Osteocyte (in vitro differentiated cells): ENCODE data around the gene MTCH2. TPM values are rescaled to one million over a fixed set of nuclear protein-coding genes. Genes with fewer than 3 reads are reported as not detected.

ENCODE experiments used
- DNase-seq: peaks from one replicate; pipeline ENCODE4 v3.0.0; 2021; ENCODE audit warnings: mixed read lengths; ENCODE audit not compliant: unreplicated experiment; ENCODE audit errors: extremely low spot score
- H3K27ac Mint-ChIP-seq: one replicate; pipeline ENCODE4 v1.8.0; 2021; ENCODE audit warnings: mild to moderate bottlenecking, mixed read lengths; ENCODE audit not compliant: unreplicated experiment
- H3K27me3 Mint-ChIP-seq: one replicate; pipeline ENCODE4 v1.8.0; 2021; ENCODE audit warnings: mixed read lengths; ENCODE audit not compliant: unreplicated experiment
- H3K36me3 Mint-ChIP-seq: one replicate; pipeline ENCODE4 v1.8.0; 2021; ENCODE audit warnings: mixed read lengths; ENCODE audit not compliant: unreplicated experiment
- H3K4me1 Mint-ChIP-seq: one replicate; pipeline ENCODE4 v1.8.0; 2021; ENCODE audit warnings: mixed read lengths; ENCODE audit not compliant: unreplicated experiment
- H3K4me3 Mint-ChIP-seq: one replicate; pipeline ENCODE4 v1.8.0; 2021; ENCODE audit warnings: mild to moderate bottlenecking, moderate library complexity, mixed read lengths; ENCODE audit not compliant: unreplicated experiment
- H3K9me3 Mint-ChIP-seq: one replicate; pipeline ENCODE4 v1.8.0; 2021; ENCODE audit warnings: mixed read lengths; ENCODE audit not compliant: unreplicated experiment
- total RNA-seq: library from RNA; stranded (reverse); gene quantifications from 2 replicates; pipeline ENCODE4 v1.2.1, GENCODE V29; 2021
- TF ChIP-seq, protein P1 (sequence below): fragments of 200-600 bp; sonication (generic); IDR thresholded peaks from 2 replicates; pipeline ENCODE4 v1.5.0; 2021; ENCODE audit warnings: antibody characterized with exemption, mild to moderate bottlenecking, moderate library complexity

MTCH2 gene
- total RNA-seq, 1 donor from 2014 or later: 84.4 TPM

DNA sequence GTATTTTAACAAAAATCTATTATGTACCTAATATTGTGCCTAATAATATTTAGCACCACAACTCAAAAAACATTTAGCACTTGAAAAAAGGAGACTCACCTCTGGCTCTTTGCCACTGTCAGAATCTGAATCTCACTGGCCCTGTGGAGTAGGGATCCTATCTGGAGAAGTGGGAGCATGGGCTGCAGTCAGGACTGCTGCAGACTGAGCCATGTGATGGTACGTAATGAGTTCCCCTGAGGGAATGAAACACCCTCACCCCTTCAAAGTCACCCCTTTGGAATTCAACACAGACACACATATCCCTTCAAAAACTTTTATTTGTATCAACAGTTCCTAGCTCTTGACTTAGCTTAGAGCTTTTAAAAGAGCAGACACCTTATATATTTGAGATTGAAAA lies 70.5 kb downstream of the MTCH2 start:
- H3K27me3 Mint-ChIP-seq: no peaks in the 10 kb centered on the region
- peaks cover 24% of the 10 kb centered on the region for H3K4me1 Mint-ChIP-seq

DNA sequence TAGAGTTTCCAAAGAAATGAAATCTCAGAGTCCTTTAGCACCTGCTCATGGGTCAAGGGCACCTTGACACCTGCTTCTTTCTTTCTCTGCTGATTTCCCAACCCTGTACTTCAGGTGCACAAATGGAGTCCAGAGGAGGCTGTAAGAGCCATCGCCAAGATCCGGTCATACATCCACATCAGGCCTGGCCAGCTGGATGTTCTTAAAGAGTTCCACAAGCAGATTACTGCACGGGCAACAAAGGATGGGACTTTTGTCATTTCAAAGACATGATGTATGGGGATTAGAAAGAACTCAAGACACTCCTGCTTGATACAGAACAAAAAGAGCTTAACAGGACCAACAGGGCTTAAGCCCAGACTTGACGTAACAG lies 71.0 kb downstream of the MTCH2 start:
- H3K27me3 Mint-ChIP-seq: no peaks in the 10 kb centered on the region
- TF ChIP-seq, protein P1, sequence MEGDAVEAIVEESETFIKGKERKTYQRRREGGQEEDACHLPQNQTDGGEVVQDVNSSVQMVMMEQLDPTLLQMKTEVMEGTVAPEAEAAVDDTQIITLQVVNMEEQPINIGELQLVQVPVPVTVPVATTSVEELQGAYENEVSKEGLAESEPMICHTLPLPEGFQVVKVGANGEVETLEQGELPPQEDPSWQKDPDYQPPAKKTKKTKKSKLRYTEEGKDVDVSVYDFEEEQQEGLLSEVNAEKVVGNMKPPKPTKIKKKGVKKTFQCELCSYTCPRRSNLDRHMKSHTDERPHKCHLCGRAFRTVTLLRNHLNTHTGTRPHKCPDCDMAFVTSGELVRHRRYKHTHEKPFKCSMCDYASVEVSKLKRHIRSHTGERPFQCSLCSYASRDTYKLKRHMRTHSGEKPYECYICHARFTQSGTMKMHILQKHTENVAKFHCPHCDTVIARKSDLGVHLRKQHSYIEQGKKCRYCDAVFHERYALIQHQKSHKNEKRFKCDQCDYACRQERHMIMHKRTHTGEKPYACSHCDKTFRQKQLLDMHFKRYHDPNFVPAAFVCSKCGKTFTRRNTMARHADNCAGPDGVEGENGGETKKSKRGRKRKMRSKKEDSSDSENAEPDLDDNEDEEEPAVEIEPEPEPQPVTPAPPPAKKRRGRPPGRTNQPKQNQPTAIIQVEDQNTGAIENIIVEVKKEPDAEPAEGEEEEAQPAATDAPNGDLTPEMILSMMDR: no peak
- no peak overlapping the region for H3K27ac Mint-ChIP-seq
- H3K4me1 Mint-ChIP-seq: peaks cover 28% of the 10 kb centered on the region
- no peaks in the 10 kb centered on the region for H3K9me3 Mint-ChIP-seq
- peaks cover 19% of the 10 kb centered on the region for H3K36me3 Mint-ChIP-seq
- DNase-seq: no peak
- H3K4me3 Mint-ChIP-seq: no peak overlapping the region

More for the DNA sequence above, 70.5 kb downstream of the MTCH2 start:
- Mint-ChIP-seq H3K4me3 (no peak overlapping the region), H3K27ac (peak overlapping the region; percentile 27), H3K36me3 (peaks cover 20% of the 10 kb centered on the region), H3K9me3 (no peaks in the 10 kb centered on the region)
- TF ChIP-seq, protein P1: no peak
- no peak for DNase-seq

DNA sequence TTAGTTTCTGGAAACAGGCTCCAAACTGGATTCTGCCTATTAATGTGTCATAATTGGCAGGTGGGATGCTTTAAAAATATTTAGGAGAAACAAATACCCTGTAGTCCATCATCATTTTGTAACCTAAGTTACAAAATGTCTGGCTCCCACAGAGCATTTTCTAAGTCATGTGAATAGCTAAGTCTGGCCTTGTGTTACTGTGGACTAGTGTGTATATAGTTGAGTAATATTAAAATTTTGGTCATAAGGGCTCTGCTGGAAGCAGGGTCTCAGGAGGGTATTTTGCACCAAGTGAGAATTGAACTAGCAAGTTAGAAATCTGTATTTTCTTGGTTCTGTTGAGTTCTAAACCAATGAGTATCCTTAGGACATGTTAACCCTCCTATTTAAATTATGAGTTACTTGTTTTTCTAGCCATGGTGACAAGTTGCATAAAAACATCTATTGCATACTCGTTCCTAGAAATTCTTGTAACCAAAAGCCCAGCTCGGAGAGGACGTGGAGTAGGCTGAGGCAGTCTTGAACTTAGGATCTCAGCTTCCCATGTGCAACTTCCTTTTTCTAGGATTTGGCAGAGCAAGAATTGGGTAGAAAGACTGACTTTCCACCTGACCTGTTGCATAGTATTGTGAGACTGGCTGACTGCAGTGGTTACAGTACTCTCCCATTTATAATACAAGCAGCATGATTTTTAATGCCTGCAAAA lies 71.6 kb downstream of the MTCH2 start:
- Mint-ChIP-seq H3K4me1 (peaks cover 33% of the 10 kb centered on the region), H3K27me3 (no peaks in the 10 kb centered on the region), H3K36me3 (peaks cover 19% of the 10 kb centered on the region), H3K27ac (no peak overlapping the region), H3K4me3 (no peak overlapping the region), H3K9me3 (no peaks in the 10 kb centered on the region)
- DNase-seq: no peak
- TF ChIP-seq, protein P1: no peak

DNA sequence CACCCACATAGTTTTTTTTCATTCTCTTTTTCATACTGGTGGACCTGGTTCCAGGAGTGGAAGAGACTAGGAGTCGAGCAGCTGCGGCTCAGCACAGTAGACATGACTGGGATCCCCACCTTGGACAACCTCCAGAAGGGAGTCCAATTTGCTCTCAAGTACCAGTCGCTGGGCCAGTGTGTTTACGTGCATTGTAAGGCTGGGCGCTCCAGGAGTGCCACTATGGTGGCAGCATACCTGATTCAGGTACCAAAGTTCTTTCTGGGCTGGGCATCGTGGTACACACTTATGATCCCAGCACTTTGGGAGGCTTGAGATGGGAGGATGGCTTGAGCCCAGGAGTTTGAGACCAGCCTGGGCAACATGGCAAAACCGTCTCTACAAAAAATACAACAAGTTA lies 72.7 kb downstream of the MTCH2 start:
- H3K27ac Mint-ChIP-seq: no peak overlapping the region
- H3K9me3 Mint-ChIP-seq: no peaks in the 10 kb centered on the region
- peaks cover 39% of the 10 kb centered on the region for H3K4me1 Mint-ChIP-seq
- TF ChIP-seq, protein P1: no peak
- DNase-seq: no peak
- H3K27me3 Mint-ChIP-seq: no peaks in the 10 kb centered on the region
- peaks cover 19% of the 10 kb centered on the region for H3K36me3 Mint-ChIP-seq
- no peak overlapping the region for H3K4me3 Mint-ChIP-seq

Other genes starting within 250 kb of the MTCH2 start
- gene SLC39A13, start 234.0 kb downstream of the MTCH2 start, total RNA-seq: 95.4 and 98.7 TPM in 2 replicates
- 123 and 126 TPM in 2 replicates for gene PSMC3, start 216.1 kb downstream of the MTCH2 start, total RNA-seq
- gene RAPSN, start 193.4 kb downstream of the MTCH2 start, total RNA-seq: 0.24 and 0.42 TPM in 2 replicates
- 88.6 and 100 TPM in 2 replicates for gene CELF1, start 89.4 kb downstream of the MTCH2 start, total RNA-seq
- 49.3 and 50.3 TPM in 2 replicates for gene PTPMT1, start 77.0 kb downstream of the MTCH2 start, total RNA-seq
- gene KBTBD4, start 63.6 kb downstream of the MTCH2 start, total RNA-seq: 19.7 and 19.8 TPM in 2 replicates
- gene NDUFS3, start 63.5 kb downstream of the MTCH2 start, total RNA-seq: 102 and 105 TPM in 2 replicates
- gene FAM180B, start 55.9 kb downstream of the MTCH2 start, total RNA-seq: 0.32 and 0.52 TPM in 2 replicates
- gene C1QTNF4, start 48.1 kb downstream of the MTCH2 start, total RNA-seq: 0.37 and 0.51 TPM in 2 replicates
- 0.34 and 0.75 TPM in 2 replicates for gene AGBL2, start 72.8 kb upstream of the MTCH2 start, total RNA-seq
- gene FNBP4, start 124.8 kb upstream of the MTCH2 start, total RNA-seq: 93.1 and 97.7 TPM in 2 replicates
- 28.3 TPM in 2 replicates for gene NUP160, start 205.8 kb upstream of the MTCH2 start, total RNA-seq